Activated CD4-positive, CD25-positive, alpha-beta regulatory T cell treated with anti-CD3 and anti-CD28 coated beads, Interleukin-2, amount 50 U/mL, for 16 hours (primary cell): ENCODE data around the gene GLYR1.
A peak's percentile ranks its signal among the peaks of the same experiment; 100 is the strongest.

Source experiments
- DNase-seq: peaks from one replicate; pipeline ENCODE4 v3.0.0-alpha.2; 2020; ENCODE audit warnings: low read depth, low spot score

Gene GLYR1

DNA sequence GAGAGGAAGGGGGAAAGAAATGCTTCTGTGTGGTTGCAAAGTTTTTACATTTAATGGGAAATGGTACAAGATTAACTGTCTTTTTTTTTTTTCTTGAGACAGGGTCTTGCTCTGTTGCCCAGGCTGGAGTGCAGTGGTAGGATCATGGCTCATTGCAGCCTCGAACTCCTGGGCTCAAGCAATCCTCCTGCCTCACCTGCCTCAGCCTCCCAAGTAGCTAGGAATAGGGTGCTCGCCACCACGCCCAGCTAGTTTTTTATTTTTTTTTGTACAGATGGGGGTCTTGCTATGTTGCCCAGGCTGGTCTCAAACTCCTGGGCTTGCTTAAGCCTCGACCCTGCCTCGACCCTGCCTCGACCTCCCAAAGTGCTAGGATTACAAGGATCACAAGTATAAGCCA is 40.8 kb downstream of the GLYR1 start:
- DNase-seq, result no peak

DNA sequence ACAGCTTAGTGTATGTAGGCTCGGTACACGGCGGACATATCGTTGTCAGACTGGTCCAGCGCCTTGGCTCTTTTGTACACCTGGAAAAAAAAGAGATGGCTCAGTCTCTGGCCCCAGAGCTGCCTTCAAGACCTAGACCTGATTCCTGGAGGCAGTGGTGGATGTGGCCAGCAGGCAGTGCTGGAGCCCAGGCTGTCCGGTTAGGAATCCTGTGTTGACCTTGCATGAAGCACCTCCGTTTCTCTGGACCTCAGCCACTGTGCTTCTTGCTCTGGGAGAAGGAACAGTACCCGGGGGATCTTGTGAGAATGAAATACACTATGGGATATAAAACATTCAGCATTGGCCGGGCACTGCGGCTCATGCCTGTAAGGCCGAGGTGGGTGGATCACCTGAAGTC is 41.9 kb downstream of the GLYR1 start:
- no peak for DNase-seq

DNA sequence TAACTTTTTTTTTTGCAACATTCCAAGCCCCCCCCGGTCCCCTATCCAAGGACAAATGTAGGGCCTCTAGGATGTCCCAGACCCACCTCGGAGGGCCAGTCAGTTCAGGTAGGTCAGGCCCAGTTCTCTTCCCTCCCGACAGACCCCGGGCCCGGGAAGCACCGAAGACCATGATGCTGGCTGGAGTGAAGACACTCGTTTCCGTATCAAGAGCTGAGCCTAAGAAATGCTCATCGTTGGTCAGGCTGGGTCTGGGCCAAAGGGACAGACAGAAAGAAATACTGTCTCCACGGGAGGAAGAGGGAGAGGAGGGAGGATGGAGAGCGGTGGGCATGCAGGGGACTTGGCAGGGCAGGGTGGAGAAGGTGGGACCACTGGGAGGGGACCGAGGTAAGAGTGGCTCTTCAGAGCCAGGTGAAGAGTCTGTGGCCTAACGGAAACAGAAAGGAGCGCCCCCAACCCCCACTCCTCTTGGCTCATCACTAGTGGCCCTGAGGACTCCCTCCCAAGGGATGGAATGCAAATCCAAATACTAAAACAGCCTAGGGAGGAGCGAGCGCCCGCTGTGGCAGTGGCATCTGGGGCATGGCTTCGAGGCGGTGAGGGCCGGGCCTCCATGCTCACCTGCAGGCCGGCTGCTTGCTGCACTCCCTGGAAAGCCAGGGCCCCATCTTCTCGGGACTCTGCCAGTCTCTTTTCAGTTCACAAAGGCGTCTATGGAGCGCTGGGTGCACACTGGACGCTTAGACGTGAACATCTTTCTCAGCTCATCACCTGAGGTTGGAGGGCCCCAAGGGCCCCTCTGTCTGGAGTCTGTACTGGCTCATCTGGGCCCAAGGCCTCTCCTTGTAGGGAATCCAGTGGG is 43.0 kb downstream of the GLYR1 start:
- no peak for DNase-seq

DNA sequence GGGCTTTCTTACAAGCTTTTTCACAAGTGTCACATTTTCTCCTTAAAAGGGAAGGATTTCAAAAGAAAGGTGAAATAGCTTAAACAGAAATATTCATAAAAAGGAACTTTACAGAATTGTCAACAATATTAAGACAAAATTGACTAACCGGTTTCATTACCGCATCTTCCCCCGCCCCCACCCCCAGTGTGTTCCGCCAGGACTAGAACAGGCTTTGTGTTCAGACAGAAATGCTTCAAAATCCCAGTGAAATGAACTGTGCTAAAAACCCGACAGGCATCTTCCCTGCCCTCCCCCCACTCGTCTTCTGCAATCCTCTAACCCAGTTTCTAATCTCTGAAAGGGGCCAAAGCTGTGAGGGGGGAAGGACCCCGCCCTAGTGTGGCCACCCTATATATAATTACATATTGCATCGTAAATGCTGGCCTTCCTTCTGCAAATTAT is 43.7 kb downstream of the GLYR1 start:
- no peak for DNase-seq

DNA sequence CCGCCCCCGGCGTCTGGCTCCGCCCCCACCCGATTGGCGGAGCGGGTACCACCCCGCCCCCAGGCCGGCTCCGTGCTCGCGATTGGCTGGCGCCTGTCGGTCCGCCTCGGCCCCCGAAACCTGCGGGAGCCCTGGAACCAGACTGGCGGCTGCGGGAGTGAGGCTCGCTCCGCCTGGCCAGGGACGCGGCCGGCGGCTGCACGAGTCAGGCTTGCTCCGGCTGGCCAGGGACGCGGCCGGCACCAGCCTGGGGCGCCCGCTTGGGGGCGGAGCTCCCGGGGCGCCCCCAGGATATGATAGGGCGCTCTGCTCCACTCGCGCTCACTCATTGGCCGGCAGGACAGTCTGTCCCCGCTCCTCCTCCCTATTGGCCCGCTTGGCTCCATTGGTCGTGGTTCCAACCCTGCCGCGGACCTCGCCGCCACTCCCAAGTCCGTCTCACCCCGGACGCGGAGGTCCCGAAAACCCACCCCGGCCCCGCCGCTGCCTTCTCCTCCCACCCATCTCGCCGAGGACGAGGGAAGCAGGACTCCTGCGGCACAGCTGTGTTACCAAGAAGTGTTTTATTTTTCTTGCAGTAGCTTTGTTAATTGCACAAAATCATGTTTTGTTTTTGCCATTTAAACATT is 44.3 kb downstream of the GLYR1 start:
- DNase-seq, result peak; percentile 77

DNA sequence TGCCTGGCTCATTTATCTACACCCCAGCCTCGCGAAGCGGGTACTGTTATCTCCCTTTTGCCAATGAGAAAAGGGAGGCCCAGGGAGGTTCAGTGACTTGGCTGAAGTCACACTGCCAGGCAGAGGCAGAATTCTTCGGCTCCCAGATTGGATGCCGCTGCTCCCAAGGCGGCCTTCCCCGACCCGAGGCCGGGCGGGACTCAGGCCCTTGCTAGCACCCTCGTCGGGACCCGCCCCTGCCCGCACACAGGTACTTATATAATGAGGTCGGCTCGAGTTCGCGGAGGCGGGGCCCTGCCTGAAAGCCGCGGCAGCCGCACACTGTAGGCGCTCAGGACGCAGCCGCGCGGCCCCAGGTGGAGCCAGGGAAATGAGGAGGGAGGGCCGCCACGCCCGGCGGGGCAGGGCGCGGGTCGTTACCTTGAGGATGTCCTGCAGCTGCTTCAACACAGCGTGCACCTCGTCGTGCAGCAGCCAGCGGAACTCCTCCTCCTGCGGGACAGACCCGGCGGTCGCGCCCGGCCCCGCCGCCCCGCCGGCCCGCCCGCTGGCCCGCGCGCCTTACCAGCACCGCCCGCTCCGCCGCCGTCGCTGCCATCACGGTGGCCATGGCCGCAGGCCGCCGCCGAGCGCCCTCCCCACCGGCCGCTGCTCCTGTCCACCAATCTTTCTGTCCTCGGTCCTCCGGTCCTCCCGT is 45.0 kb downstream of the GLYR1 start, which contains the start of gene ROGDI:
ROGDI (minus strand) TSS at position 672 of the 697 bp plus-strand sequence; CDS start at position 610, 62 bp downstream.
- DNase-seq, result peak; percentile 69

DNA sequence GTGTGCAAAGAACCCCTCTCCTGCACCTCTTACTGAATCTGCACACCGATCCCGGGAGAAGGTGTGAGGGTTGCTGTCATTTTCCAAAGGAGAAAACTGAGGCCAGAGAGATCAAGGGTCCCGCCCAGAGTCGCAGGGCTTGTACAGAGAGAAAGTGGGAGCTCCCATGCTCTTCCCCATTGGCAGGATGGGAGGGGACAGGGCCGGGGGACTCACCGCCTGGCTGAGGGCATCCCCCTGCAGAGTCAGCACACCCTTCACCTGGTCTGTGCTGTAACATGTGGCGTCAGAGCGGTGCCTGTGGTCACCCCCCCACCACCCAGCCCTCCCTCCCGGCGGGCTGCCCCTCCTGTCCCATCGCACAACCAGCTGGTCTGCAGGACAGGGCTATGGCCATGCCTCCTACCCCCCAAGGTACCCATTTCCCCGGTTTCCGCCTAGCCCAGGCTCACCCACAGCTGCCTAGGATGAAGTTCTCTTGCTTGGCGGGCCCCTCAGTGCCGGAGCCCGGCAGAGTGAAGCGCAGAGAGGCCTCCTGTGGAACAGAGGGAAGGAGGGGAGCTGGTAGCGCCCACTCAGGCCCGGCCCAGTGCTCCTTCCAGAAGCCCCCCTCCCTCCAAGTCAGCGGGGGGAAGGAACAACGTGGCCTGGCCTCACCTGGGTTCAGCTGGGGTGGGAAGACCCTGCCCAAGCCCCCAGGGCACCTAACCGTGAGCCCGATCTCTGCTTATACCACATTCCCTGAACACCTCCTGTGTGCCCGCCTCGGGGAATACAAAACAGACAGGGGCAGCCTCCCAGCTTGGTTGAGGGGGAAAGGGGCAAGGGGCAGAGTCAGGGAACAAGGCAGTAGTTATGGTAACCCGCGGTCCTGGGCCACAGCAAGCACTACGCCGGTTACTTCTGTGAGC is 45.8 kb downstream of the GLYR1 start:
- DNase-seq, result no peak

DNA sequence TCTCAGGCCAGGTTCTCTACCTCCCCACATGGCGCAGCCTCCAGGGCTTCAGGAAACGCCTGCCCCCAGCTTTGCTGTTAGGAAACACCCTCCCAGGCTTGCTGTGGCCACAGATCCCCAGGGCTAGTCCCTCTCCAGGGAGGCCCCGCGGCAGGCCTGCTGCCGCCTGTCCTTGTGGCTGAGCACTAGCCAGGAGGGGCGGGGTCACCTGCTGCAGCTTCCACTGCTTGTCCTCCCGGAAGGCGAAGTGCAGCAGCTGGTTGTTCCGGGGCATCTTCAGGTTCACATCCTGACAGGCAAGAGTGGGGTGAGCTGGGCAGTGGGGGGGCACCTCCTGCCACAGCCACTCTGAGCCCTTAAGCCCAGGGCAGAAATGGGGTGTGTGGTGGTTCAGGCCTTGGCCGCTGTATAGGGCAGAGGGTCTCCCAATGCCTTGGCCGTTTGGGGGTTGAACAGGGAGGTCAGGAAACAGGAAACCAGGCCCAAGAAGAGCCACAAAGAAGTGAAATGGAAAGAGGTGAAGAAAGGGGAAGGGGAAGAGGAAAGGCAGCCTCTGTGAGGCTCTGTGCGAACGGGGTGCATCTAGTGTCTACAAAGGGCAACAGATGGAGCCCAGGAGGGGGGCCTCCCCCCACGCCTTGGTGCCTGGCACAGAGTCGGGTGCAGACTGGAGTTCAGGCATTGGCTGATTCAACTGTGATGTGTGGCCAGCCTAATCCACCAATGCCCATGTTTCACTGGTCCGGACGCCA is 46.6 kb downstream of the GLYR1 start:
- no peak for DNase-seq

DNA sequence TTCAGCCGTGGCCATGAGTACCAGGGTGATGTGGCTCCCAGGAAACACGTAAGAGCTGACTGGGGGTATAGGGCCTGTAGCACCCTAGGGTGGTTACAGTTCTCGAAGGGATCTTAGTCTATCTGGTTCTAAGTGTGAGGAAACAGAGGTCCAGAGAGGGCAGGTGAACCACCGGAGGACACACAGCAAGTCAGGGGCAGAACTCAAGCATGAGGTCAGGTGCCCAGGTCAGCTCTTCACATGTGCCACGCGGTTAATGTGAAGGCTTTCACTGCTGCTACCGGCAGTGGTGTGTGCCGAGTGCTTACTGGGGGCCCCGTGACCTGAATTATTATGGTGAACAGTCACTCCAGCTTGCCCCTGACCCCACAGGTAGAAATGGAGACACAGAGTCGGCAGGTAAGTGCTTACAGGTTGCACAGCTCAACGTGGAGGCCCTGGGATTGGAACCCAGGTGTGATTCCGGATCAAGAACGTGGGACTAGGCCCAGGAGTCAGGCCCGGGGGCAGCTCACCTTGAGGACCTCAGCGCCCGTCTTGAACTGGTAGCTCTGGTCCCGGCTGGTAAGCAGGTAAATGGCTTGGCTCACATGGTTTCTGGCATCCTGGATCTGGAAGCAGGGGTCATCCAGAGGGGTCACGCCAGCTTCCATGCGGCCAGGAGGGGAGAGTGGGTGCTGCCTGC is 47.8 kb downstream of the GLYR1 start:
- DNase-seq, result no peak

DNA sequence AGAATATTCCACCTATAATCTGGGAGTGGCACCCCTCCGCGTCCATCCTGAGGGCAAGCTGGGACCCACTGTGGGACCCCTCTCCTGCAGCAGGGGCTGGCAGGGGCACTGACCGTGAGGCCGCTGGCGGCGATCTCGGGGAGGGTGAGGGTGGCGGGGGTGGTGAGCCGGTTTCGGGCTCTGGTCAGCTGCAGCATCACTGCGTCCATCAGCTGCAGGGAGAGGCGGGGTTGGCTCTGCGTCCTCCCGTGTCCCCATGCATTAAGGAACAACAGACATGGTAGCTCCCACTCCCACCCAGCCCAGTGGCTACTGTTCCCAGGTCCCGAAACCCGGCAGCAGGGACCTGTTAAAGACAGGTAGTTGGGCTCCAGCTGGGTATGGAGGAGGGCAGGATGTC is 48.6 kb downstream of the GLYR1 start:
- DNase-seq, result no peak

DNA sequence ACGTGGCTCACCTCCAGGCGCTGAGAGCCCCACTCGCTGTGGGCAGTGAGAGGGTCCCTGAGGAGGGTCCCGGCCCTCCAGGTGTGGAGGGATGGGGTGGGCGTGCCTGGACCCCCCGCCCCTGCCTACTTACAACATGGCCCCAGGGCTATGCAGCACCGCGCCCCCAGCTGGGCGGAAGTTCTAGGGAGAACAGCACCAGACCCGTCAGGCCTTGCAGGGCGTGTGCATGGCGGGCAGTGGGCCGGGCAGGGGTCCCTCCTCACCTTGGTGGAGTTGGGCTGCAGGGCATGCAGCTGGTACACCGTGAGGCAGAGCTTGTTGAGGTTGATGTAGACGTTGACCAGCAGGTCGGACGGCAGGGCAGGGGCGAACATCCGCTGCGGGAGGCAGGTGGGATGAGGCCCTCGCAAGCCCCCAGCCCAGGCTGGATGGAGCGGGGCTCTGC is 49.3 kb downstream of the GLYR1 start:
- no peak for DNase-seq

DNA sequence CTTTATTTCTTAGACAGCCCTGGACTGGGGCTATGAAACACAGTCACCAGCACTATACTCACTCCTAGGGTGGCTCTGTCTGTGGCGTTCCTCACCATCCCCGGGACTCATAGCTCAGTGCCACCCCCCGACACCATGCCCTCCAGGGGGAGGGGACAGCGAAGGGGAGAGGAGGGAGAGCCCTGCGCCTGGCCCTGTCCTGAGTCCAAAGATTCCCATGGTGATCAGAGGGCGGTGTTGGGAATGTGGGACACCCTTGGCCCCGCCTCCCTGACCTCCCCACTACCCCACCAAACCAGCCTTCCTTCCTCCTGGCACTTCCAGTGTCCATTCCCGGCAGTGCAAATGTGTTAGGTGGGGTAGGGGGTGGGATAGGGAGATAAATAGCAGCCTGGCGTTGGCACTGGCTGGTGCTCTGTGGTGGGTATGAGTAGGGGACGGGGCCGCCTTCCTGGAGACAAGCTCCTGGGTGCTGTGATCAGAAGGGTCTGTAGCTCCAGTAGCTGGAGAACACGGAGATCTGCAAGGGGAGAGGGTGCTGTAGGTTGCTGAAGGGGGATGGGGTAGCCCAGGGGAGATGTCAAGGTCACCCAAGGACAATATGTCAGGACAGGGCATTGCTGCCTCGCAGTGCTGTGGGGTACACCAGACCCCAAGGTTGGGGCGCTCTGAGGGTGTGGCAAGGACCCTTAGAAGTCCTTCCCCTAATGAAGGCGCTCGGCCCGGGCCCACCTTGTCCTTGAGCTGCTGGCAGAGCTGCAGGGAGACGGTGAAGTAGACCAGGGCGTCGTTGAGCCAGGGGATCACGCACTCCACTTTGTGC is 49.9 kb downstream of the GLYR1 start:
- DNase-seq, result no peak

DNA sequence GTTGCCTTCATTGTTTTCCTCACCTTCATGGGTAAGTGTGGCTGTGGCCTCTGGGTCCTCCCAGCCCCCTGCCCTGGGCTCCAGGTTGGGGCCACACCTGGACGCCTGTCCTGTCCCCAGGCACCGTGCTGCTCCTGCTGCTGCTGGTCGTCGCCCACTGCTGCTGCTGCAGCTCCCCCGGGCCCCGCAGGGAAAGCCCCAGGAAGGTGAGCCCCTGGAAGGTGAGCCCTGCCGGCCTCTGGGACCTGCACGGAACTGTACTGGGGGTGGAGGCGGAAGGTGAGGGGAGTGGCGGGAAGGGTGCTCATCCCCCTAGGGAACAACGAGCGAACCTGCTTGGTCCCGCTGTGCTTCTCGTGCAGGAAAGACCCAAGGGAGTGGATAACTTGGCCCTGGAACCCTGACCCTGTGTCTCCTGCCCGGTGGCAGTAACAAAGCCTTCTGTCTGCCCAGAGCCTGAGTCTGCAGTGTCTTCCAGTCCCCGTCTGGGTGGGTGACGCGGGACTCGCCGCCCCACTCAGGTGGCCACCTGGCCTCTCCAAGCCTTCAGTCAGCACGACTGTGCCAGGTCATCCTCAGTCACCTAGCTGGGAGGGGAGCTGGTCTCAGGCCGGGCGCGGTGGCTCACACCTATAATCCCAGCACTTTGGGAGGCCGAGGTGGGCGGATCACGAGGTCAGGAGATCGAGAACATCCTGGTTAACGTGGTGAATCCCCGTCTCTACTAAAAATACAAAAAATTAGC is 51.1 kb downstream of the GLYR1 start:
- DNase-seq, result no peak

DNA sequence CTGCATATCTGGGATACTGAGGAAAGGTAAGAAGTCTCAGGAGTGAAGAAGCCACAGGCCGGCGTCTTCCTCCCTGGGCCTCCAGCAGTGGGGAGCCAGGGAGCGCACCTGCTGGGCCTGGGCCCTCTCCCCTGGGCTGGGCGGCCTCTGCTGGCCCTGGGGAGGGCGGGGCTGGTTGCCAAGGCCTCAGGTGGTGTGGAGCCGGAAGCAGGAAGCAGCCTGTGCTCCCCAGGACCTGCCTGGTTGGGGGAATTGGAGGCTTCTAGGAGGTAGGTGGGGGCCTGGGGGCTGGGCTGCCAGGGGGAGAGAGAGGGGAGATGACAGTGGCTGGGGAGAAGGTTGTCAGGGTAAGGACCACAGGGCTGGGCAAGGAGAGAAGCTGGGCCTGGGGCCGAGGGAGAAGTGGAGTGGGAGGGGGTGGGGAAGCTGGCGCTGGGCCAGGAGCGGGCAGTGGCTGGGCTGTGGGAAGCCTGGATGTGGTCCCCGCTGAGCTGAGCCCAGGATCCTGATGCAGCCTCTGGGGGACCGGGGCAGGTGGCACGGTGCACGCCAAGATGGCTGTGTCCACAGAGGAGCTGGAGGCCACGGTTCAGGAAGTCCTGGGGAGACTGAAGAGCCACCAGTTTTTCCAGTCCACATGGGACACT is 51.8 kb downstream of the GLYR1 start, which contains the start of gene SMIM22:
SMIM22 (plus strand) TSS at position 189 of the 647 bp plus-strand sequence; CDS start at position 555, 366 bp downstream.
- no peak for DNase-seq

DNA sequence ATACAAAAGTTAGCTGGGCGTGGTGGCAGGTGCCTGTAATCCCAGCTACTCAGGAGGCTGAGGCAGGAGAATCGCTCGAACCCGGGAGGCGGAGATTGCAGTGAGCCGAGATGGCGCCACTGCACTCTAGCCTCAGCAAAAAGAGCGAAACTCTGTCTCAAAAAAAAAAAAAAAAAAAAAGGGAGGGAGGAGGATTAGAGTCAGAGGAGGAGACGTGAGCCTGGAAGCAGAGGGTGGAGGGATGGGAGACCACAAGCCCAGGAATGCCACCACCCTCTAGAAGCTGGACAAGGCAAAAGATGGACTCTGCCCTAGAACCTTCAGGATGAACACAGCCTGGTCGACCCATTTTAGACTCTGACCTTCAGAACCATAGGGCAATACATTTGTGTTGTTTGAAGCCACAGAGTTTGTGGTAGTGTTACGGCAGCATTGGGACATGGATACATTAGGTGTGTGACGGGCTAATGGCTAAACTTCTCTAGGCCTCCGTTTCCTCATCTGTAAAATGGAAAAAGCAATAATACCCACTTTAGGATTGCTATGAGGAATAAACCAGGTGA is 54.1 kb downstream of the GLYR1 start:
- no peak for DNase-seq

DNA sequence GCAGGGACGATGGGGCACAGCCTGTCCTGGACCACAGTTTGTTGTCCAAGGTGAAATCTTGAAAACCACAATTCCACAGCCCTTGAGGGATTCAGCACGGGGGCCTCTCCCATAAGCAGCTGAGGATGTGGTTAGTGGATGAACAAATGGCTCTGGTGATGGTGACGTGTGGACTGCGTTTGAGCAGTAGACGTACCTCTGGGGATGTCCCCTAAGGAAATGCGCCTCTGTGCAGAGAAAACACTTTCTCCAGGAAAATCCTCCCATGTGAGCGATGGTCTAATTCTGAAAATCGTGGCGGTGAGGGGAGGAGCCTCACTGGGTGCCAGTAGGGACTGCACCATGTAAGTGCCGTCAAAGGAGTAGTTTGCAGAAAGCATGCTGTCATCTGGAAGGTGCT is 56.2 kb downstream of the GLYR1 start:
- DNase-seq, result no peak

DNA sequence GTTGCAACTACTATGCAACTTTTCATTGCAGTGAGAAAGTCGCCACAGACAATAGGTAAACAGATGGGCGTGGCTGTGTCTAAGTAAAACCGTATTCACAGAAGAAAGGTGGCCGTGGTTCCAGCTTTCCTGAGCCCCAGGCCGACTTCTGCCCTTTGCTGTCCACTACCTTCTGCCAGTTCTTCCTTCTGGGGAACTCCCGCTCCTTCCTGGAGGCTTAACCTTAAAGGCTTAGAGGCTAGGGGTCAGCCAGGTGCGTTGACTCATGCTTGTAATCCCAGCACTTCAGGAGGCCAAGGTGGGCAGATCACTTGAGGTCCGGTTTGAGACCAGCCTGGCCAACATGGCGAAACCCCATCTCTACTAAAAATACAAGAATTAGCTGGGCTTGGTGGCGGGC is 56.8 kb downstream of the GLYR1 start:
- no peak for DNase-seq
